Large intestine (tissue), 3 donors: Measurements from ENCODE around the gene C11orf68. TPM values are rescaled to one million over a fixed set of nuclear protein-coding genes. Genes with fewer than 3 reads are reported as not detected.
A peak's percentile ranks its signal among the peaks of the same experiment; 100 is the strongest.

Experiments used
- DNase-seq, 2 donors: peaks; one replicate each; pipeline versions ENCODE4 v3.0.0 to v3.0.0-alpha.2; 2013
- H3K27ac ChIP-seq: one replicate; pipeline ENCODE4 v1.5.1; 2013; ENCODE audit warnings: low read length
- H3K27me3 ChIP-seq: 2 replicates; pipeline ENCODE4 v1.6.1; 2013; ENCODE audit warnings: low read length; ENCODE audit not compliant: control insufficient read depth, insufficient read depth
- H3K36me3 ChIP-seq: 2 replicates; pipeline ENCODE4 v1.6.1; 2013; ENCODE audit warnings: low read length; ENCODE audit not compliant: control insufficient read depth, insufficient read depth
- H3K4me1 ChIP-seq: one replicate; pipeline ENCODE4 v1.6.1; 2013; ENCODE audit warnings: low read length; ENCODE audit not compliant: control insufficient read depth, insufficient read depth
- H3K4me3 ChIP-seq: one replicate; pipeline ENCODE4 v1.5.1; 2013; ENCODE audit warnings: low read length
- H3K9me3 ChIP-seq: one replicate; pipeline ENCODE4 v1.6.1; 2013; ENCODE audit warnings: mild to moderate bottlenecking, low read depth, low read length, moderate library complexity; ENCODE audit not compliant: control insufficient read depth
- WGBS: methylation state at CpG from one replicate; pipeline ENCODE4 v1.1.5; 2013; ENCODE audit warnings: low lambda C conversion rate; ENCODE audit not compliant: insufficient coverage; 5-methylcytosine and 5-hydroxymethylcytosine counted together
- polyA plus RNA-seq: library from polyadenylated mRNA; unstranded; fragments of 120-200 nt; gene quantifications from one replicate; pipeline ENCODE4 v1.2.1, GENCODE V29; 2013

The C11orf68 gene
- polyA plus RNA-seq, 1 donor = 30.3 TPM

DNA sequence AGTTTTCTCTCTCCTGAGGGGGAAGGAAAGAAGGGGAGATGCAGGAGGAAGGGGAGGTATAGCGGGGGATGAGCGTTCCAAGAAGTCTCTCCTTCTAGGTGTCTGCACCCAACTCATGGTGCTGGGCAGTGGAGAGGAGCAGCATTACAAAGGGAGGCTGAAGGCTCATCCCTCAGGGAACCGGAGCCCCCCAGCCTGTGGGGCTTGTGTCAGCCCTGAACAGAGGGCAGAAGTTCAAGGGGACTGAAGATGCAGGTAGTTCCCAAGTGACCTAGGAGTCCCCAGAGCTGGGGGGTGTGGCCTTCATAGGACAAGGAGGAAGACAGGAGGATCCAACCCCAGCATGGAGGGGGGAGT is 1.8 kb downstream of the C11orf68 start:
- H3K27me3 ChIP-seq = no peaks in the 10 kb centered on the region
- H3K36me3 ChIP-seq = peaks cover 15% of the 10 kb centered on the region
- DNase-seq = no peak
- no peak overlapping the region for H3K27ac ChIP-seq
- peaks cover 20% of the 10 kb centered on the region for H3K4me1 ChIP-seq
- H3K9me3 ChIP-seq = peaks cover 5% of the 10 kb centered on the region
- no peak overlapping the region for H3K4me3 ChIP-seq
- whole genome bisulfite sequencing = no CpG with 5 or more reads among the region's 3 CpGs

GRCh38 chr11:65916391-65916790 is 2.5 kb downstream of the C11orf68 start:
- DNase-seq = no peak
- WGBS = no CpG with 5 or more reads among the region's 7 CpGs
- Histone ChIP-seq H3K27ac (no peak overlapping the region), H3K4me3 (no peak overlapping the region), H3K27me3 (peaks cover 5% of the 10 kb centered on the region), H3K9me3 (peaks cover 5% of the 10 kb centered on the region), H3K4me1 (peaks cover 24% of the 10 kb centered on the region), H3K36me3 (peaks cover 11% of the 10 kb centered on the region)

GRCh38 chr11:65915821-65916251 is 3.0 kb downstream of the C11orf68 start:
- Histone ChIP-seq H3K4me3 (no peak overlapping the region), H3K27ac (no peak overlapping the region), H3K9me3 (peaks cover 5% of the 10 kb centered on the region), H3K36me3 (peaks cover 10% of the 10 kb centered on the region), H3K4me1 (peaks cover 22% of the 10 kb centered on the region), H3K27me3 (peaks cover 6% of the 10 kb centered on the region)
- WGBS = no CpG with 5 or more reads among the region's 13 CpGs
- no peak for DNase-seq

- peaks cover 5% of the 10 kb centered on the region for H3K9me3 ChIP-seq
- H3K27ac ChIP-seq = no peak overlapping the region
- WGBS = no CpG with 5 or more reads among the region's 10 CpGs
- H3K4me3 ChIP-seq = no peak overlapping the region
- H3K27me3 ChIP-seq = peaks cover 9% of the 10 kb centered on the region
- no peak for DNase-seq
- H3K36me3 ChIP-seq = peaks cover 9% of the 10 kb centered on the region
- H3K4me1 ChIP-seq = peaks cover 17% of the 10 kb centered on the region
These were observed 3.6 kb downstream of the C11orf68 start for GRCh38 chr11:65915101-65915820.

DNA sequence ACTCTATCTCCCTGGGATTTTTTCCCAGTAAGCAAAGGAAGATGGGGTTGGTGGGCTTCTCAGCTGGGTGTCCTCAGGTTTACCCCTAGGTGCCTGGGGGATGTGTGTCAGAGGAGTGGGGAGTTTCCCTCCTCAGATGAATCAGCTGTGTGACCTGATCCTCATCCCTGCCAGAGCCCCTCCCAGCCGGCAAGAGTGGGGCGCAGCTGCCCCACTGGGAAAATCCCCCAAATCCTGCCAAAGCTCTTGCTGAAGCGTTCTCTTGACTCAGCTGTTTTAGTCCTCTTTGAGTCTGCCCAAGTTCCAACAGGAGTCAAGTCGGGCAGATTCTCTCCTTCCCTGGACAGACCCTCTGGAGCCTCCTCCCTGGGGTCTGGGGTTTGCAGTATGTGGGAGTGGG is 6.0 kb downstream of the C11orf68 start:
- H3K9me3 ChIP-seq = no peaks in the 10 kb centered on the region
- no peak for DNase-seq
- H3K36me3 ChIP-seq = peaks cover 9% of the 10 kb centered on the region
- peaks cover 13% of the 10 kb centered on the region for H3K27me3 ChIP-seq
- WGBS = no CpG with 5 or more reads among the region's 4 CpGs
- H3K4me3 ChIP-seq = no peak overlapping the region
- no peak overlapping the region for H3K27ac ChIP-seq
- H3K4me1 ChIP-seq = peaks cover 11% of the 10 kb centered on the region

DNA sequence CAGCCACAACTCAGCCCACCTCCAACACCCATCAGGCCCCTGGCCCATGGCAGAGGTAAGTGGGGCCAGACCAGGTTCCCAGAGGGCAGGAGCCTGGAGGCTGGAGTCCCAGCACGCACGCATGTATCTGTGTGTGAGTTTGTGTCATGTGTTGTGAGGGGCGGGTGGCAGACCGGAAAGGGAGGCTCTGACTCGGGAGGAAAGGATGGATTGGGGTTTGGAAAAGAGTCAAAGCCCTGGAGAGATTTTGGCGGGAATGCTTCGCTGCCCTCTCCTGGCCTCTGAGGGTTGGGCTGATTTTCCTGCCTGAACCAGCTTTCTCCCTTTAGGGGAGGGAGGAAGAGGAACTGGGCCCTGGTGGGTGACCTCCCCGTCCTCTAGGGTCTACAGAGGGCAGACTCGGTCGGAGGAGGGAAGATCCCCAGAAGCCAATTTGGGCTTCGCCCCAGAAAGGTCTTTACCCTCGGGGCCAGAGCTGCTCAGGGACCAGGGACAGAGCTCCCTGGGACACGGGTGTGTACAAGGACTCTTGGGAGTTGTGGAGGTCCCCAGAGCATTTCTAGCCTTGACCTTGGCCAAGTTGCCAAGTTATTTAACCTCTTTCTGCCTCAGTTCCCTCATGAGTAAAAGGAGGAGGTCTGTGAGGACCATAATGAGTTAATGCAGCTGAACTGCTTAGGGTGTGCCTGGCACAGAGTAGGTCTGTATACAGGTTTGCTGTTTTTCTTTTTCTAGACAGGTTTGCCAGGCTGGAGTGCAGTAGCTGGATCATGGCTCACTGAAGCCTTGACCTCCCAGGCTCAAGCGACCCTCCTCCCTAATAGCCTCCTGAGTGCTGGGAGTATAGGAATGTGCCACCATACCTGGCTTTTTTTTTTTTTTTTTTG is 6.9 kb downstream of the C11orf68 start:
- Histone ChIP-seq H3K27me3 (peaks cover 17% of the 10 kb centered on the region), H3K27ac (no peak overlapping the region), H3K9me3 (no peaks in the 10 kb centered on the region), H3K36me3 (peaks cover 6% of the 10 kb centered on the region), H3K4me1 (peaks cover 4% of the 10 kb centered on the region), H3K4me3 (no peak overlapping the region)
- WGBS = no CpG with 5 or more reads among the region's 14 CpGs
- DNase-seq = peak in 1 of 2 donors; percentile 32

DNA sequence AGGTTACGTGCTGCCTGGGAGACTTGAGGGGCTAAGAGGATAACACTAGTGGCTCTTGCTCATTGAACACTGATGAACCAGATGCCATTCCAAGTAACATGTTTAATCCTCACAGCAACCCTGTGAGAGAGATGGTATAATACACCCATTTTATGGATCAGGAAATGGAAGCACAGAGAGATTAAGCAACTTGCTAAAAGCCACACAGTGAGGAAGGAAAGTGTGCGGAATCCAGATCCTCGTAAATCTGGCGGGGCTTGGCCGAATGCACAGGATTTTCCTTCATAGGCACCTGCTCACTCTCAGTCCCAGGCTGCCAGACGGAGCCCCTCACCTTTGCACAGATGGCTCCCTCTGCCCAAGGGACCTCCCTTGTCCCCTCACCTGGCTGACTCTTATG is 11.0 kb downstream of the C11orf68 start:
- Histone ChIP-seq H3K4me1 (peaks cover 4% of the 10 kb centered on the region), H3K36me3 (no peaks in the 10 kb centered on the region), H3K27me3 (peaks cover 31% of the 10 kb centered on the region), H3K27ac (no peak overlapping the region), H3K4me3 (no peak overlapping the region), H3K9me3 (no peaks in the 10 kb centered on the region)
- WGBS = no CpG with 5 or more reads among the region's 6 CpGs
- DNase-seq = no peak

DNA sequence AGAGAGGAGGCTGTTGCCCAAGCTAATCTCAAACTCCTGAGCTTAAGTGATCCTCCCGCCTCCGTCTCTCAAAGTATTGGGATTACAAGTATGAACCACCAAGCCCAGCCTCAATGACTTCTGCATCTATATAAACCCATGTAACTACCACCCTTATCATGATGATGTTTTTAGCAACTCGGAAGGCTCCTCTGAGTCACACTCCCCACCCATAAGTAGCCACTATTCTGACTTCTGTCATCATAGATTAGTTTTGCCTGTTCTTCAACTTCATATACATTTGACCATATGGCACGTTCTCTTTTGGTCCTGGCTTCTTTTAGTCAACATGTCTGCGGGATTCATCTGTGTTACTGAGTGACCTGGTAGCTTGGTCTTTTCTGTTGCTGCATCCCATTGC is 12.3 kb downstream of the C11orf68 start:
- H3K9me3 ChIP-seq = no peaks in the 10 kb centered on the region
- no peak overlapping the region for H3K27ac ChIP-seq
- DNase-seq = no peak
- H3K36me3 ChIP-seq = no peaks in the 10 kb centered on the region
- H3K4me3 ChIP-seq = no peak overlapping the region
- no CpG with 5 or more reads among the region's 5 CpGs for WGBS
- H3K27me3 ChIP-seq = peaks cover 41% of the 10 kb centered on the region
- peaks cover 3% of the 10 kb centered on the region for H3K4me1 ChIP-seq

DNA sequence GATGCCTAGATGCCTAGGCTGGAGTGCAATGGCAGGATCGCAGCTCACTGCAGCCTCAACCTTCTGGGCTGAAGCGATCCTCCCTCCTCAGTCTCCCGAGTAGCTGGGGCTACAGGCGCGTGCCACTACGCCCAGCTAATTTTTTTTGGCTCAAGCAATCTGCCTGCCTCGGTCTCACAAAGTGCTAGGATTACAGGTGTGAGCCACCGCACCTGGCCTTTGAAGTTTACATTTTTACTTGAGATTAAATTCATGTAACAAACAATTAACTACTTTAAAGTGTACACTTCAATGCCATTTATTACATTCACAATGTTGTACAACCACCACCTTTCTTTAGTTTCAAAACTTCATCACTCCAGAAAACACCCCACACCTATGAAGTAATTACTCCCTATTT is 15.1 kb downstream of the C11orf68 start:
- Histone ChIP-seq H3K27me3 (peaks cover 63% of the 10 kb centered on the region), H3K27ac (no peak overlapping the region), H3K4me1 (peaks cover 9% of the 10 kb centered on the region), H3K36me3 (no peaks in the 10 kb centered on the region), H3K4me3 (no peak overlapping the region), H3K9me3 (peaks cover 9% of the 10 kb centered on the region)
- 67% methylated on average over 2 of the region's 8 CpGs for WGBS
- DNase-seq = no peak

DNA sequence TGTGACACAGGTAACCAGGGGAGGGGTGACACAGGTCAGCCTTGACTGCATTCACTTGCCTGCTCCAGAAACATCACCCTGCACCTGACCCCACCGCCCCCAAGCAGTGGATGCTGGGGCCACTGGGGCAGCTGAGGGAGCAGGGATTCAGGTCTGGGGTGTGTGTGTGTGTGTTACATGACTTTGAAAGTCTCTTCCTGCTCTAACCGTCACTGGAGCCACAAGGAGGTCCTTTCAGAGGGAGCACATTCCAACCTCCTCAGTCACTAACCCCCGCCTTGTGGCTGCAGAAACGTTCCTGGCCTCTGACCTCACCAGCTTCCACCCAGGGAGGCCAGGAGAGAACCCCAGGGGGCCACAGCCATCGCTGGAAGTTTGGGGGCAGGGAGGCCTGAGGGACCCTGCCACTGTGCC is 15.8 kb downstream of the C11orf68 start:
- no peak for DNase-seq
- Histone ChIP-seq H3K4me1 (peaks cover 9% of the 10 kb centered on the region), H3K4me3 (no peak overlapping the region), H3K36me3 (no peaks in the 10 kb centered on the region), H3K27ac (no peak overlapping the region), H3K27me3 (peaks cover 68% of the 10 kb centered on the region), H3K9me3 (peaks cover 9% of the 10 kb centered on the region)
- WGBS = no CpG with 5 or more reads among the region's 5 CpGs
